ENCODE measurements around the gene KRTCAP2.

The KRTCAP2 gene

DNA sequence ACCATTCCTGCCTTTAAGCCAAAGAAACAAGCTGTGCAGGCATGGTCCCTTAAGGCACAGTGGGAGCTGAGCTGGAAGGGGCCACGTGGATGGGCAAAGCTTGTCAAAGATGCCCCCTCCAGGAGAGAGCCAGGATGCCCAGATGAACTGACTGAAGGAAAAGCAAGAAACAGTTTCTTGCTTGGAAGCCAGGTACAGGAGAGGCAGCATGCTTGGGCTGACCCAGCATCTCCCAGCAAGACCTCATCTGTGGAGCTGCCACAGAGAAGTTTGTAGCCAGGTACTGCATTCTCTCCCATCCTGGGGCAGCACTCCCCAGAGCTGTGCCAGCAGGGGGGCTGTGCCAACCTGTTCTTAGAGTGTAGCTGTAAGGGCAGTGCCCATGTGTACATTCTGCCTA lies 38.8 kb downstream of the KRTCAP2 start:
- DNase-seq (ENCODE audit: low read depth in 2 of 2) = no peak

DNA sequence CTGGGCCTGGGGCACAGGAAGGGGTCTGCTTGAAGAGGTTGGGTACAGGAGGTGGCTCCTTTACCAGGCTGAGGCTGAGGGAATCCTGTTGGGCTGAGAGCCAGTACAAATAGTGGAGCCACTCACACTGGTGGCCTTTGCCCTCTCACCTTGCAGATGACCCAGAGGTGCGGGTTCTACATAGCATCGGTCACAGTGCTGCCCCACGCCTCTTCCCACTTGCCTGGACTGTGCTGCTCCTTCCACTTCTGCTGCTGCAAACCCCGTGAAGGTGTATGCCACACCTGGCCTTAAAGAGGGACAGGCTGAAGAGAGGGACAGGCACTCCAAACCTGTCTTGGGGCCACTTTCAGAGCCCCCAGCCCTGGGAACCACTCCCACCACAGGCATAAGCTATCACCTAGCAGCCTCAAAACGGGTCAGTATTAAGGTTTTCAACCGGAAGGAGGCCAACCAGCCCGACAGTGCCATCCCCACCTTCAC lies 39.3 kb downstream of the KRTCAP2 start:
- DNase-seq (ENCODE audit: low read depth in 2 of 2) = no peak

DNA sequence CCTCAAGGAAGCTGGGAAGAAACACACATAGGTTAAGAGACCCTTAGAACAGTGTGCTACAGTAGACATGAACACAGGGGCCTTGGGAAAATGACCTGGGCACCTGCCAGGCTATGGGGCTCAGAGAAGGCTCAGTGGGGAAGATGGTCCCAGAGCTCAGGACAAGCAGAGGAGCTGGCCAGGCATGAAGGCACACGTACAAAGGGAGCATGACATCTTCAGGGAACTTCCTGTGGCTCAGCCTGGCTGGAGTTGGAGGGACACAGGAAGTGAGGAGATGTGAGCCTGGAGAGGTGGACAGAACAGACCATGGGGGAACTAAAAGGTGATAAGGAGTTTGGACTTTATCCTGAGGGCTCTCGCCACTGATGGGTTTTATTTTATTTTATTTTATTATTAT lies 41.2 kb downstream of the KRTCAP2 start:
- no peak for DNase-seq (ENCODE audit: low read depth in 2 of 2)

DNA sequence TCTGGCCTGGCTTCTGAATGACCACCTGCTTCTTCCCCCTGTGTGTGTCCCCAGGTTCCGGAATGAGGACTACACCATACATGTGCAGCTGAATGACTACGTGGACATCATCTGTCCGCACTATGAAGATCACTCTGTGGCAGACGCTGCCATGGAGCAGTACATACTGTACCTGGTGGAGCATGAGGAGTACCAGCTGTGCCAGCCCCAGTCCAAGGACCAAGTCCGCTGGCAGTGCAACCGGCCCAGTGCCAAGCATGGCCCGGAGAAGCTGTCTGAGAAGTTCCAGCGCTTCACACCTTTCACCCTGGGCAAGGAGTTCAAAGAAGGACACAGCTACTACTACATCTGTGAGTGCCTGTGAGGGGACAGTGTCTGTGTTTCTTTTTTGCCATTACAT lies 41.8 kb downstream of the KRTCAP2 start:
- DNase-seq (ENCODE audit: low read depth in 2 of 2) = no peak

DNA sequence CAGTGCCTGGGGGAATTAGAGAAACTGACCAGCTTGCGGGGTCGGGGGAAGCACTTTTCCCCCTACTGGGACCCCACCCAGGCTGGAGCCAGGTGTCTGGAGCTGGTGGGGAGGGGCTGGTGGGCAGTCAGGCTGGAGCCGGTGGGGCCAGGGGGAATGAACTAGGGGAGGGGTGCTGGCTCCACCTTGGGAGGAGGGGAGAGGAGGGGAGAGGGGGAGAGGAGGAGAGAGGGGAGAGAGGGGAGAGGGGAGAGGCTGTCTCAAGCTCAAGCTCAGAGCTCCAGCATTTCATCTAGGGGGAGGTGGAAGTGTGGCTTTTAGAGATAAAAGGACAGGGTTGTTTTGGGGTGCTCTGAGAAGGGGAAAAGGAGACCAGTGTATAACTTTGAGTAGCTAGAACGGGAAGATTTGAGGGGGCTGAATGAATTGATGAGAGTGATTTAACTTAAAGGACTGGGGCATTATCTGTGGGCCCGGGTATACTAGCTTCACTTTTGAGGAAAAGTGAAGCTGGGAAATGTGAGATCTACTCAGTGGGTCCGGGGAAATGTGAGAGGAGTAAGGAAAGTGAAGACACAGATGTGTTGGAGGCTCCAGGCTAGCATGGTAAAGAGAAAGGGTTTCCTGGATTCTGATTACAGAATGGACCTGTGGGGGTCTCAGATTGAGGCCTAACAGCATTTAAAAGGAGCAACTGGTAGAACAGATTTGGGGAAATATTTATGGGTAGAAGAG lies 42.7 kb downstream of the KRTCAP2 start:
- no peak for DNase-seq (ENCODE audit: low read depth in 2 of 2)

DNA sequence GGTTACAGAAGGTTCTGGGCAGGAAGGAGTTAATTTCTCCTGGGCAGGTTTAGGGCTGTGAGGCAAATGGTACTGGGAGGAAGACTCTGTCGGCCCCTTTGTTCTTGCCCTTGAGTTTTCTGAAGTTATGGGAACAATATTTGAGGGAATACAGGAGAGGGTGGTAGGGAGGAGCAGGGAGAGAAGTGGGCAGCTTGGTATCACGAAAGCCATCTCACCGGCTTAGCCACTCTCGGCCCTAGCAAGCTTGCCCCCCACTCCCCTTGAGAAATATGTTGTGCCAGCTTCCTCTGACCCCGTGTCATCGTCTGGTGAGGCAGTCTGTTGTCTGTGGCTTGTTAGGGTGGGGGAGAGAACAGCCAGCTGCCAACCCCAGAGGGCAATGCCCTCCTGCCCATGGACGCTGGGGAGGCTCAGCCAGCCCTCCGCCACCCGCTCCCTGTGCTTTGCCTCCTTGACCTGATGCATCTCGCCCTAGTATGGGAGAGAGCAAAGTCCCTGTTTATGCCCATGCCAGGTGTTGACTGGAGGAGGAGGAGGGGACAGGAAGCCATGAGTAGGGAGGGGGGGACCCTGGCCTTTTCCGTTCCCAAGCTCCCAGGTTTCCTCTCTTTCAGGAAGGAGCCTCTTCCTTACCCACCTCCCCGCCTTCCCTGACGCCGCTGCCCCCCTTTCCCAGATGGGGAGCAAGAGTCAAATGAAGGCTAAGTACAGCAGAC lies 44.2 kb downstream of the KRTCAP2 start:
- no peak for DNase-seq (ENCODE audit: low read depth in 2 of 2)

DNA sequence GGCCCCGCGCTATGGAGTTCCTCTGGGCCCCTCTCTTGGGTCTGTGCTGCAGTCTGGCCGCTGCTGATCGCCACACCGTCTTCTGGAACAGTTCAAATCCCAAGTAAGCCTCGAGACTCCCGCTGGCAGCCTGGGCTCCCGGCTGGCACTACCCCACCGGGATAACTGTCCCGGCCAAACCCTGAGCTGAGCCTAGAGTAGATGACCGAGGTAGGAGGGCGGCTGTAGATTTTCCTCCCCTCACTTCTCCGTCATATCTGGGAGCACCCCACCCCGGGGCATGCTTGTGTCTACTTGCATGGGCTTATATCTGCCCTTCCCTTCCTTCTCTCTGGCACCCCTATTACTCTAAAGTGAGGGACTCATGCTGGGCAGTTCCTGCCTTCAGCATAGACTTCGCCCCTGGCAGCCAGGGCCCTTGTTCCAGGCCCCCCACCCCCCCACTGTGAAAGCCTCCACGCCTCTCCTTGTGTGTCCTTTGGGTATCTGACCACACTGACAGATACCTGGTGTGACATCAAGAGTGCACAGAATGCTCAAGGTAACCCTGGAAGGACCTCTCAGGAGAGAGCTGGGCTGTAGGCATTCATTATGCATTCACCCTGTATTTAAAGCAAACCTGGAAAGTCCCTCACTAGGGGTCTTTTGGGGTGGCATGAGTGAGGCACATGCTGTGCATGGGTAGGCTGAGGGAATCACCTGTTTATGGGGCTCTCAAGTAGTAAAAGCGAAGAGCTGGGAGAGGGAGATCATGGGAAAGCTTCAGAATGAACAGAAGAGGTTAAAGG lies 44.9 kb downstream of the KRTCAP2 start:
- no peak for DNase-seq (ENCODE audit: low read depth in 2 of 2)

DNA sequence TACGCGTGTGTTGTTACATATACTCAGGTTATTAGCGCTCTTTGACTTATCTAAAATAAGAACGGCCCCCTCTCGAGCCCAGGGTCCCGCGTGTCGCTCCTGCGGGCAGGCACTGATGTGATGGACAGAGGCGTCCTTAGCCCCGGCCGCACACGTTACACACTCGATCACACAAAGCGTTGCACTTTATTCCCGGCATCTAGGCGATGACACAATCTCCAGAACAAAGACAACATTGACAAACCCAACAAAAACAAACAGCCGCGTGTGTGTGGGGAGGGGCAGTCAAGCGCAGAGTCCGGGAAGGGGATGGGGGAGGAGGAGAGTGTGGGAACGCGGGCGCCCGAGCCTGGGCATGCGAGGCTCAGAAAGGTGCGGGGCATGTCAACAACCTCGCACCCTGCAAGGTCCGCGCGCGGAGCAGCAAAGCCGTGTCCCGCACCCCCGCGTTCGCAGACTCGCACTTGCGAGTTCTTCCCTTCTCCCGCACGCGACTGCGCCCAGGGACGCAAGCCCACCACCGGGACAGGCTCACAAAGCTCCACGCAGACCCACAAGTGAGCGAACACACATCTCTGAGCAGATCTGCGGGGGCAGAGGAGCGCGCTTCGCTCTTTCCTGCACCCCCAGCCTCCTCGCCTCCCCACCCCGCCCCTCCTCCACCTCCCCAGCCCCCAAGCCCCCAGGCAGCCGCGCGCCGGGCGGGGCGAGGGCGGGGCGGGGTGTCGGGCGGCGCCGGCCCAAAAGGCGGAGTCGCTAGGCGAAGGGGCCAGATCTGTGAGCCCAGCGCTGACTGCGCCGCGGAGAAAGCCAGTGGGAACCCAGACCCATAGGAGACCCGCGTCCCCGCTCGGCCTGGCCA lies 45.8 kb downstream of the KRTCAP2 start, which contains the start of gene EFNA1:
TSS of gene EFNA1 (plus strand) at position 772 of the 862 bp plus-strand sequence. CDS start 102 bp downstream, outside the sequence.
- no peak for DNase-seq (ENCODE audit: low read depth in 2 of 2)

DNA sequence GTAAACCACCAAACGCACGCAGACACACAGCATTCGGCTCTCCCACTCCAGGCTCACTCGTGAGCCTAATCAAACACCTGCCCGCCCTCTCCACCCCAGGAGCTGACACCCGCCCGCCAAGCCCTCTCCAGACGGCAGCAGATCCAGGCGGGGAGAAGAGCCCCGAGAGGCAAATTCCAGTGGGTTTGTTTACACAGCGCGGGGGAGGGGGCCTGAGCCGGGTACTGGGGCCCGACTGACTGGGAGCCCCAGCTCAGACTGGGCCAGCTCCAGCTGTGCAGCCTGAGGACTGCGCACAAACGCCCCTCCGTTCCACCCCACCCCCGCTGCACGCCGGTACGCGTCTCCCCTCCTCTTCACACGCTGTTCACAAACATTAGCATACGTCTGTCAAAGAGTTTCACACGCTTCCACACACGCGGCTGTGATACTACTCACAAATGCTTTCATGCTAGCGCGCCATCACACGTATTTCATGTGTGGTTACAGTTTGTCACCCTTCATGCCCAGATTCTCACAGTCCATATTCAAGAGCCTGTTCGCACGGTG lies 46.5 kb downstream of the KRTCAP2 start:
- DNase-seq (ENCODE audit: low read depth in 2 of 2) = no peak

DNA sequence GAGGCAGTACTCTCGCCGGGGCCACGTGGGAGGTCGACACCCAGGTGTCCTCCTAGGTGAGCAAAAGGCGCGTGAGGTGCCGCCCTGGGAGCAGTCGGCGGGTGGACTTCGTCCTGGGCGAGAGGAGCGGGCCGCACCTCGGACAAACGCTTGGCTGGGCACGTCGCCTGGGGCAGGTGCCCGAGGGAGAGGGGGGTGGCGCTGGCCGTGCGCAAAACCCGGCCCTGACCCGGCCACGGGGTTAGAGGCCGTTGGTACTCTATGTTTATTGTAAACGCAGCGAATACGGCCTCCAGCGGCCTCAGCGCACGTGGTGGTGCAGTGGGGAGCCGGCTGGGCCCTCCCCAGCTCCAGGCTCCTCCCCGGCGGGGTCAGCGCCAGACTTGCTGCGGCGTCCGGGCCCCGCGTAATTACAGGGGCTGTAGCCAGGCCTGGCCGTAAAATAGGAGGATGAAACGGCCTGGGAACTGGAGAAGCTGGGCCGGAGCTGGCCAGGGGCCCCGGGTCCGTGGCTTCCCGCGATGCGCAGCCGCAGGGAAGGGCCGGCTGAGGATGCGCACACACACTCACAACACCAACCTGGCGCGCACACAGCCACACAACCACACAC lies 47.1 kb downstream of the KRTCAP2 start:
- DNase-seq (ENCODE audit: low read depth in 2 of 2) = no peak

DNA sequence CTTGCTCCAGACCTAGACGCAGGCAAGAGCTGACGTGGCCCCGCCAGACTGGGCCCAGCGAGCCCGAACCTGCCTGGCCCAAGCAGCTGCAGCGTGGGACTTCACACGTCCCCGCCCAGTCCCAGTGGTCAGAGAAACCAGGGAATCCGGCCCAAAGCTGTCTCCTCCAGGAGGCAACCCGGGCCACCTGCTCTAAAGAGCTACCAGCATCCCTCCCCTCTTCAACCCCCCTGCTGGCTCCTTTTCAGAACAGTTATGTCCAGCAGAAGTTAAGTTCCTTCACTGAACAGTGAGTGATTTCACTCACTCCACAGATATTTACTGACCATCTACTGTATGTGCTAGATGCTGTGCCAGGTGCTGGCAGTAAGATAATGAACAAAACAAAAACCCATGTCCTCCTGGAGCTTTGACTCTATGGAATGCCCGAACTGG lies 47.6 kb downstream of the KRTCAP2 start:
- no peak for DNase-seq (ENCODE audit: low read depth in 2 of 2)

DNA sequence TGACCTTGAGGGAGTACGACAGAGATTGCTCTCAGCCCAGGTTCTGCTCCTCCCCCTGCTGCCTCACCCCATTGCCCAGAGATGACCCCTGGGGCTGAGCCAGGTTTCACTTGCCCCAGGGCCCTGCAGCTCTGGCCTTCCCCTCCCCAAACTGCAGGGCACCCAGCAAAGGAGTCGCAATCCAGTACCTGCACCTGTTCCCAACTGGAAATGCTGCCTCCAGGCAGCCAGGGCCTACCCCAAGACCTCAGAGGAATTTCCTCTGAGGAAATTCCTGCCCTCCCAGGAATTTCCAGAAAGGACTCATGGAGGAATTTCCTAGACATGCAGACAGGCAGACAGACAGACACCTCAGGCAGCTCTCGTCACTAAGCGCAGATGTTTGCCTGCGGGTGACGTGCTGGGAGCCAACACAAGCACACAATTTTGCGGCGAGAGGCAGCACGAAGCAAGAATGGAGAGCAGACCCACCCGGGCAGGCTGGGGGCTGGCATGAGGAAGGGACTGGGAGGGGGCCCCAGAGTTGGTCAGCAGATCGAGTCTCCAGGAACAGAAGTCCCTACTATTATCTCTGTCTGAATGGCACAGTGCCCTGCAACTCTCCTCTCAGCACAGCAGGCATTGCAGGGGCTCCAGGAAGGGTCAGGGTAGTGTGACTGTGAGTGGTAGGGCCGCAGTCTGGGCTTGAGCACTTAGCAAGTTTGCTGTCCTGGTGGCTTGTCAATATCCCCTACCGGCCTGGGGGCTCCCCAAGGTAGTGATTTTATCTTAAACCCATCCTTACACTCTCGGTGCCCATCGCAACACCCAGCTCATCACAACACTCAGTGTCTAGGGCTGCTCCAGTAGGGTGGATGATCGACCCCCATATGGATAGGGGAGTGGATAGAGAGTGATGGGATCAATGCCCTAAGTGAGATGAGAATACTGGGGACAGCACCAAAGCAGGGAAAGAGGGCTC lies 48.3 kb downstream of the KRTCAP2 start:
- DNase-seq (ENCODE audit: low read depth in 2 of 2) = no peak

DNA sequence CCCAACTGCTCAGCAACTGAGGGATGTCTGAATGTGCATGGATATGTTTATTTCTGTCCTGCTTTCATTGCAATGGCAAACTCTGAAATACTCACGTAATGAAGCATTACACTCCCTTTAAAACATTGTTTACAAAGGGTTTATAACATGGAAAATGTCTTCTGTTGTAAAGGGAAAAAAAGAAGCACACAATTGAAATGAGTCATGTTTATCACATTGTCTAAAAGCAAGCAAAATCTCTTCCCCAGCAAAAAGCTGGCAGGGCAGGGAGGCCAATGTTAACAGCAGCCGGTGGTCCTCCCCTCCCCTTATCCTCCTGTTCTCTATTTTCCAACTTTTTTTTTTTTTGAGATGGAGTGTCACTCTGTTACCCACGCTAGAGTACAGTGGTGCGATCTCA lies 49.3 kb downstream of the KRTCAP2 start:
- DNase-seq (ENCODE audit: low read depth in 2 of 2) = no peak

DNA sequence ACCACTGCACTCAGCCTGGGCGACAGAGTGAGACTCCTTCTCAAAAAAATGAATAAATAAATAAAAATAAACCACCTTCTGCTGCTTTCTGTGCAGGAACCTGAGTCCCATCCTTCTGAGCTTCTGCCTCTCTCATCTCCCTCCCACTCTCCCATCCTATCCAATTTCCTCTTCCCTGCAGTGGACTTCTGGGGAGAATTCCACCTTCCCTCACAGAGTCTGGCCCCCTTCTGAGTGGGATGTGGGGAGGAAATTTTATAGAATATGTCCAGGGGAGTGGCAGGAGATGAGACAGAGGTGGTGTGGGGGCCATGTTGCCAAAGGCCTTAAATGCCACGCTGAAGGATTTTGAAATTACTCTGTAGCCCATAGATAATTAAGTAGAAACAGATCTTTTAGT lies 50.8 kb downstream of the KRTCAP2 start:
- DNase-seq (ENCODE audit: low read depth in 2 of 2) = no peak

DNA sequence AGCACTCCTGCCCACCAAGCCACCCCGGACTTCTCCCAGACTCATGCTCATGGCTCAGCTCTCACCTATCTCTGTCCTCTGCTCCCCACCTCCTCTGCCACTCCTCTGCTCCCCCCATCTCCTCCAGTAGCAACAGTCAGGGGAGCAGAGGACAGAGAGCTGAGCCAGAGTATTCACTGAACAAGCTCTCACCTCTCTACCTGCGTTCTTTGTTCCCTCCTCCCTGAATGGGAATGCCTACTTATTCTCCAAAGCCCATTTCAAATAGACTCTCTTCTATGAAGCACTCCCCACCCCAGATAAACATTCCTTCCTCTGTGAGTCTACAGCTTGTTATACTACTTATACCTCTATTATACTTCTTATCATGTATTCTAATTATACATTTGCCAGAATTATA lies 51.9 kb downstream of the KRTCAP2 start:
- DNase-seq (ENCODE audit: low read depth in 2 of 2) = no peak

DNA sequence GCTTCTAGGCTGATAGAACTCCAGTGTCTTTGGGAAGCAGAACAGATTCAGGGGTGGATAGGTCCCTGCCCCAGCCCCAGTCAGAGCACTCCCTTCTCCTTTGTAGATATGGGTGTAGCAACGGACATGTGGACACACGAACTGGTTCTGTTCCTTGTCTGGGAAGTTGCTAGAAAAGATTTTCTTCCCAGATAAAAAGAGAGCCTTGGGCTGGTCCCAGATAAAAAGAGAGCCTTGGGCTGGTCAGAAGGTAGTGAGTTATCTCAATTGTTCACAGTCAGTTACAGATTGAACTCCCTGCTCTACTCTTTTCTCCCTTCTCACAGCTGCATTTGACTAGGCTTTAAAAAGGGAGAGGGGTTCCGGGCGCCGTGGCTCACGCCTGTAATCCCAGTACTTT lies 52.9 kb downstream of the KRTCAP2 start:
- no peak for DNase-seq (ENCODE audit: low read depth in 2 of 2)

Data from fibroblast of skin of left biceps (primary cell).